Measurements from ENCODE around the gene PRKCD. TPM values are rescaled to one million over a fixed set of nuclear protein-coding genes. Genes with fewer than 3 reads are reported as not detected.

The PRKCD gene
- total RNA-seq, 2 experiments from 2014 or later: 13.3 to 108 TPM

DNA sequence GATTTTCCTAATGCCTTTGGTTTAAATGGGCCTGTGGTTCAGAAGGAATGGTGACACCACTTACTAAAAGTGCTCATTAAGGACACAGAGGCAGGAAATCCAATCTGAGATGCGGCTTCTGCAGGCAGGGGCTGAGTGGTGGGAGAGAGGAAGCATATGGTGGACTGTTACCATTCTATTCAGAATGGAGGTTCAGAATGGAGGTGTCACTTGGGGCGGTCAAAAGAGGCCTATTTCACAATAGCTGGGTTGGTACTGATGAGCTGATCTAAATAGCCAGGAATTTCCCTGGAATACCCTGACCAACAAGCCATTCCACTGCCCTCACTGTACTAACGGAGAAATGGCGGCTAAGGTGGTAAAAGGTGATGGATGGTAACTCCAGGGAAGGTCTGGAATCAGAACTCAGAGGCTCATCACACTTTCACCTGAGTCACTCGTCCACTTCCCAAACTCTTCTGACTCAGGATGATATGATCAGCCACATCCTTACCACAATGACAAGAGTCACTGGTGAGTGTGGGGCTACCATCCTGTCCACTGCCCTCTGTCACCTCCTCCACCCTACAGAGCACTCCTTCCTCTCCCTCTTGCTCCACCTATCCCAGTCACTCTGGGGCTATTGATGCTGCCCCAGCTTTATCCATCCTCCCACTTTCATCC lies 46.5 kb upstream of the PRKCD start:
- H3K27ac ChIP-seq (ENCODE audit: low read depth, low read length, poor library complexity, severe bottlenecking): no peak overlapping the region

DNA sequence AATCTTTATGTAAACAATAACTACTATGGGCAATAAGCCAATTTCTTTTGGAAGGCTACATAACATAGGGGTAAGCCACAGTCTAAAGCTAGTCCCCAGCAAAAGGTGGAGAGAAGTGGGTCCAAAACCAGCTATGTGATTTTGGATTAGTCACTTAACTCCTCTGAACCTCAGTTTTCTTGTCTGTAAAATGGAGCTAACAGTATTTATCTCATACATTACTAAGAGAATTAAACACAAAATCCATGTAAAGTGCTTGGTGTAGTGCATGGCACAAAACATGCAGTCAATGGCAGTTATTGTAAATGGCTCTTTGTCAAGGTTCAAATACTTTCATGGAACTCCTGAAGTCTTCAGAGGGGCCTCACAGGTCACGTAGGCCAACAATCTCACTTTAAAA lies 44.1 kb upstream of the PRKCD start:
- no peaks in the 10 kb centered on the region for H3K9me2 ChIP-seq (ENCODE audit: insufficient read depth, low read length)
- peaks cover 3% of the 10 kb centered on the region for H3K4me1 ChIP-seq (ENCODE audit: insufficient read depth, low read length, poor library complexity, severe bottlenecking)
- no peaks in the 10 kb centered on the region for H4K20me1 ChIP-seq (ENCODE audit: insufficient read depth, low read length)
- CTCF ChIA-PET (ENCODE audit: unreplicated experiment): no interaction called here
- H3K79me2 ChIP-seq (ENCODE audit: insufficient read depth, low read depth, low read length): no peaks in the 10 kb centered on the region
- TF ChIP-seq EZH2phosphoT487 (IDR thresholded peaks at IDR 0.05; ENCODE audit: borderline replicate concordance, low read depth, low read length): no peak
- TF ChIP-seq, protein P1, sequence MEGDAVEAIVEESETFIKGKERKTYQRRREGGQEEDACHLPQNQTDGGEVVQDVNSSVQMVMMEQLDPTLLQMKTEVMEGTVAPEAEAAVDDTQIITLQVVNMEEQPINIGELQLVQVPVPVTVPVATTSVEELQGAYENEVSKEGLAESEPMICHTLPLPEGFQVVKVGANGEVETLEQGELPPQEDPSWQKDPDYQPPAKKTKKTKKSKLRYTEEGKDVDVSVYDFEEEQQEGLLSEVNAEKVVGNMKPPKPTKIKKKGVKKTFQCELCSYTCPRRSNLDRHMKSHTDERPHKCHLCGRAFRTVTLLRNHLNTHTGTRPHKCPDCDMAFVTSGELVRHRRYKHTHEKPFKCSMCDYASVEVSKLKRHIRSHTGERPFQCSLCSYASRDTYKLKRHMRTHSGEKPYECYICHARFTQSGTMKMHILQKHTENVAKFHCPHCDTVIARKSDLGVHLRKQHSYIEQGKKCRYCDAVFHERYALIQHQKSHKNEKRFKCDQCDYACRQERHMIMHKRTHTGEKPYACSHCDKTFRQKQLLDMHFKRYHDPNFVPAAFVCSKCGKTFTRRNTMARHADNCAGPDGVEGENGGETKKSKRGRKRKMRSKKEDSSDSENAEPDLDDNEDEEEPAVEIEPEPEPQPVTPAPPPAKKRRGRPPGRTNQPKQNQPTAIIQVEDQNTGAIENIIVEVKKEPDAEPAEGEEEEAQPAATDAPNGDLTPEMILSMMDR (conservative IDR thresholded peaks at IDR 0.05; ENCODE audit: low read length): no peak
- intact Hi-C loops (cut with micrococcal nuclease; ENCODE audit: unreplicated experiment): no loop called here
- no peak overlapping the region for H3K4me3 ChIP-seq (ENCODE audit: low read depth, low read length, poor library complexity, severe bottlenecking)
- H2AFZ ChIP-seq (ENCODE audit: low read length): no peak overlapping the region
- H3K4me2 ChIP-seq (ENCODE audit: low read length): no peak overlapping the region
- POLR2A ChIA-PET: interaction anchor here (1.4 kb wide), 1 partner anchor 31 kb away, joined by 5 read pairs; no protein-coding TSS in a partner anchor
- no TSS peak for BruUV-seq (replicated peaks)
- no peak overlapping the region for H3K27ac ChIP-seq (ENCODE audit: low read depth, low read length, poor library complexity, severe bottlenecking)
- peaks cover 84% of the 10 kb centered on the region for H3K36me3 ChIP-seq (ENCODE audit: insufficient read depth, low read length)
- DNase-seq (ENCODE audit: low spot score): no peak
- no peaks in the 10 kb centered on the region for H3K9me3 ChIP-seq (ENCODE audit: low read length)

More for the DNA sequence above, 46.5 kb upstream of the PRKCD start:
- peaks cover 3% of the 10 kb centered on the region for H3K4me1 ChIP-seq (ENCODE audit: insufficient read depth, low read length, poor library complexity, severe bottlenecking)
- no peak for DNase-seq (ENCODE audit: low spot score)
- intact Hi-C loops (cut with micrococcal nuclease; ENCODE audit: unreplicated experiment): loop anchor here (1.0 to 5.0 kb wide), 4 partner anchors 82 to 598 kb away; no protein-coding TSS in a partner anchor
- ChIA-PET POLR2A (interaction anchor here (0.9 to 1.3 kb wide), 3 partner anchors 15 to 82 kb away, joined by 3 to 4 read pairs (median 3); no protein-coding TSS in a partner anchor), CTCF (ENCODE audit: unreplicated experiment) (interaction anchor here (0.7 to 2.6 kb wide), 4 partner anchors 13 to 122 kb away, joined by 3 to 10 read pairs (median 3); no protein-coding TSS in a partner anchor)
- H3K4me2 ChIP-seq (ENCODE audit: low read length): no peak overlapping the region
- peaks cover 76% of the 10 kb centered on the region for H3K36me3 ChIP-seq (ENCODE audit: insufficient read depth, low read length)
- TF ChIP-seq EZH2phosphoT487 (IDR thresholded peaks at IDR 0.05; ENCODE audit: borderline replicate concordance, low read depth, low read length): no peak
- TF ChIP-seq, protein P1 (conservative IDR thresholded peaks at IDR 0.05; ENCODE audit: low read length): no peak
- no peaks in the 10 kb centered on the region for H3K79me2 ChIP-seq (ENCODE audit: insufficient read depth, low read depth, low read length)
- H4K20me1 ChIP-seq (ENCODE audit: insufficient read depth, low read length): no peaks in the 10 kb centered on the region
- H2AFZ ChIP-seq (ENCODE audit: low read length): no peak overlapping the region
- BruUV-seq (replicated peaks): no TSS peak
- no peaks in the 10 kb centered on the region for H3K9me3 ChIP-seq (ENCODE audit: low read length)
- H3K9me2 ChIP-seq (ENCODE audit: insufficient read depth, low read length): no peaks in the 10 kb centered on the region
- no peak overlapping the region for H3K4me3 ChIP-seq (ENCODE audit: low read depth, low read length, poor library complexity, severe bottlenecking)

DNA sequence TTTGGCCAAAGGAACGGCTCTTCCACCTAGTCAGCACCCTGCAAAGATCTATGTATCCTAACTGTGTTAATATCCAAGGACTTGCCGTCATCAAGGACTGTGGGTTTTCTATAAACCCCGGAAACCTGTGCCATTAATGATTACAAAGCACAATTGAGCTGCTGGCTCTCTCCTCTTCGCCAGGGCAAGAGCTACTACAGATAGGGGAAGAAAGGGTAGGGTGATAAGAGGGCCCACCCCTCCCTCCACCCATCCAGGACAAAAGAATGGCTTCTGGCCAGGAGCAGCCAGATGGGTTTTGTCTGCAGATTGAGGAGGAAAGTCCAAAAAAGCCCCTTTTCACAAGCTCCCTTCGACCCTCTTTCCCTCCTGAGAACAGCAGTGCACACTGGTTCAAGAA lies 40.7 kb upstream of the PRKCD start:
- BruUV-seq (replicated peaks): no TSS peak
- ChIA-PET CTCF (ENCODE audit: unreplicated experiment) (no interaction called here), POLR2A (interaction anchor here (0.7 to 2.0 kb wide), 2 partner anchors 9 to 10 kb away, joined by 3 to 4 read pairs; no protein-coding TSS in a partner anchor)
- no peak for TF ChIP-seq EZH2phosphoT487 (IDR thresholded peaks at IDR 0.05; ENCODE audit: borderline replicate concordance, low read depth, low read length)
- TF ChIP-seq, protein P1 (conservative IDR thresholded peaks at IDR 0.05; ENCODE audit: low read length): no peak
- no peak for DNase-seq (ENCODE audit: low spot score)
- Histone ChIP-seq H3K9me2 (ENCODE audit: insufficient read depth, low read length) (no peaks in the 10 kb centered on the region), H3K36me3 (ENCODE audit: insufficient read depth, low read length) (peaks cover 92% of the 10 kb centered on the region), H3K4me1 (ENCODE audit: insufficient read depth, low read length, poor library complexity, severe bottlenecking) (no peaks in the 10 kb centered on the region), H3K27ac (ENCODE audit: low read depth, low read length, poor library complexity, severe bottlenecking) (no peak overlapping the region), H3K9me3 (ENCODE audit: low read length) (no peaks in the 10 kb centered on the region), H2AFZ (ENCODE audit: low read length) (no peak overlapping the region), H3K4me2 (ENCODE audit: low read length) (no peak overlapping the region), H3K4me3 (ENCODE audit: low read depth, low read length, poor library complexity, severe bottlenecking) (no peak overlapping the region), H4K20me1 (ENCODE audit: insufficient read depth, low read length) (no peaks in the 10 kb centered on the region), H3K79me2 (ENCODE audit: insufficient read depth, low read depth, low read length) (no peaks in the 10 kb centered on the region)
- intact Hi-C loops (cut with micrococcal nuclease; ENCODE audit: unreplicated experiment): no loop called here
